GM19324 (cell line): ENCODE data around the gene LDLRAD3.

Source experiments
- ATAC-seq: cut with Tn5 transposase; IDR thresholded peaks from one replicate; pipeline ENCODE4 v1.9.1; 2021; ENCODE audit warnings: mild to moderate bottlenecking, moderate library complexity; ENCODE audit not compliant: unreplicated experiment, low FRiP score

The LDLRAD3 gene

GRCh38 chr11:35924811-35925210 lies 19.1 kb upstream of the LDLRAD3 start:
- no peak for ATAC-seq

GRCh38 chr11:35927104-35927503 lies 16.8 kb upstream of the LDLRAD3 start:
- ATAC-seq = no peak

GRCh38 chr11:35927682-35928081 lies 16.2 kb upstream of the LDLRAD3 start:
- ATAC-seq = no peak

DNA sequence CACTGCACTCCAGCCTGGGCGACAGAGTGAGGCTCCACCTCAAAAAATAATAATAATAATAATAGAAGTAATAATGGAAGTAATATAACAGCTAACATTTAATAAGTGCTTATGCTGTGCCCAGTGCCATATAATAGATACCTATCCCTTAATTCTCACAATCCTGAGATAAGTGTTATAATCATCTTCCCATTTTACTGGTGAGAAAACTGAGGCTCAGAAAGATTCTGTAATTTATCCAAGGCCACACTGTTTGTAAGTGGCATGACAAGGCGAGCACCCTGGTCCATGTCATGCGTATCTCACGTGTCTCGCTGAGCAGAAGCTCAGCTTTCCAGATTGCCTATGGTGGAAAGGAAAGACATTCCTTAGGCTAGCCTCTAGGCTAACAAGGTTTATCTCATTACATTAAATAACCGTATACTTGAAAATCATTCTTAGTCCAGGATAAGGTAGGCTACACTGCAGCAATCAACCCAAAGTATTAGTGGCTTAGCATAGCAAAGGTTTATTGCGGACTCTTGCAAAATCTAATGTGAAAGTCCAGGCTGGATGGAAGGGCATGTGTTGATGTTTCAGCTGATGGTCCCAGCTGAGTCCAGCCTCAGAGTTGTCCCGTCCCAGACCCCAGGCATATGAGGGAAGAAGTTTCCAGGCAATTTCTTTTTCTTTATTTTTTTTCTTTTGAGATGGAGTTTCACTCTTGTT lies 15.0 kb upstream of the LDLRAD3 start:
- ATAC-seq = no peak

GRCh38 chr11:35930466-35930865 lies 13.4 kb upstream of the LDLRAD3 start:
- no peak for ATAC-seq

DNA sequence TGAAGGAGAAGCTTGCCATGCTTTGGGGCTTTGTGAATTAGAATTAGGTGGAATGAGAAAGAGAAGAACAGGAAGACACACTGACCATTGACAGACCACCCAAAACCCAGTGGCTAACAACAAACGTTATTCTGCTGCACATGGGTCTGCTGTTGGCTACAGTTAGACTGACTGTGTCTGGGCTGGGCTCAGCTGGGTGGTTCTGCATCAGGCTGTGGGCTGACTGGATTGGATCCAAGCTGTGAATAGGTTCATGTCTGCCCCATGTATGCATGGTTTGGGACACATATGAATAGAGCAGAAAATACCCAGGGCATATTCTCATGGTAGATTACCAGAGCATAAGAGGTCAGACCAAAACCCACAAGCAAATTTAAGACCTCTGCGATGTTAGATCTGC lies 11.7 kb upstream of the LDLRAD3 start:
- no peak for ATAC-seq

- ATAC-seq = no peak
Measured at GRCh38 chr11:35932681-35933319, 11.1 kb upstream of the LDLRAD3 start.

DNA sequence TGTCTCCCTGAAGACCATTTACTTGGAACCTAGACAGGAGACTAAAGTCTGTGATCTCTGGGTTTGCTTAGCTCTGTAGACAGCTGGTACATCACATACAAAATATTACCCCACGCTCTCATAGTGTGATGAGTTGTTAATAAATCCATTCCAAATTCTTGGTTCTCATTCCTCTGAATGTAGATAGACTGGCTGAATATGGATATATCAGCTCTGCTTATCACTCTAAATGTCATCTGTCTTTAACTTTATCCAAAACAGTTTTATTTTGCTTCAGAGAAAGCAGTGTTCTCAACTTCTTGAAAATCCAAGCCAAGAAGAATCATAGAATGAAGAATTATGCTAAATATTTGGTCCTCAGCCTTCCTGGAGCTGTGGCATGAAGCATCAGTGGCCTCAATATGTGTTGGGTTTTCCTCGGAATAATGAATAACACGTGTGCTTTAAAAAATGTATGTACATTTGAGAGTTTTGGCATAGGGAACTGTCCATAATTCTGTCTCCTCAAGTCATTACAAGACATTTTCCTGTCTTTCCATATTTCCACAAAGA lies 10.5 kb upstream of the LDLRAD3 start:
- no peak for ATAC-seq

GRCh38 chr11:35934271-35934670 lies 9.6 kb upstream of the LDLRAD3 start:
- no peak for ATAC-seq

GRCh38 chr11:35934981-35935380 lies 8.9 kb upstream of the LDLRAD3 start:
- ATAC-seq = no peak

DNA sequence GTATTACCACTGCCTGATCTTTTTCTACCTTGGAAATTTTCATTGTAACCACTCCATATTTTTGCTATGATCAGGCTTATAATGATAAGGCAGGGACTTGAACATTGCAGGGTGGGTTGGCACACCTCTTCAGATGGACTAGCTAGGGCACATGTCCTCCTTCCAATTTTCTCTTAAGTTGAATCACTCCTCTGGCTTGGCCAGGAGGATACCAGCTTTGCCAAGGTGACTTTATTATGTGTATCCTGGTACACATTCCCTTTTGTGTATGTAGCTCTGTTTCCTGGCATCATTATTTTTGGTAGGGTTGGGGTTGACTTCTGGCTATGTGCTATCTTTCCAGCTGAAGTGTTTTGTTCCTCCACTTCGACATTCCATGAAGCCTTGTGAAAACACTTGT lies 8.5 kb upstream of the LDLRAD3 start:
- no peak for ATAC-seq

GRCh38 chr11:35937111-35937510 lies 6.8 kb upstream of the LDLRAD3 start:
- no peak for ATAC-seq

- ATAC-seq = no peak
Measured at GRCh38 chr11:35937700-35938099, 6.2 kb upstream of the LDLRAD3 start.

DNA sequence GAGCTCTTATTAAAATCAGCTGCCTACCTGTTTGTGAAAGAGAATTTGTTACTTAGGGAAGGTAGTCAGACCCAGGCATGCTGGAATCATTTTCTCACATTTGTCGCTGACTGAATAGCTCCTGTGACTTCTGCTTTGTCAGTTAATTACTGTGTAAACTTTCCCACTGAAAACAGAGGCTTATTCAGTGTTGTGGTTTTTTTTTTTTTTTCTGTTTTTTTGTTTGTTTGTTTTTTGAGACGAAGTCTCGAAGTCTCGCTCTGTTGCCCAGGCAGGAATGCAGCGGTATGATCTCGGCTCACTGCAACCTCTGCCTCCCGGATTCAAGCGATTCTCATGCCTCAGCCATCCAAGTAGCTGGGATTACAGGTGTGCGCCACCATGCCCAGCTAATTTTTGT lies 5.6 kb upstream of the LDLRAD3 start:
- ATAC-seq = no peak

DNA sequence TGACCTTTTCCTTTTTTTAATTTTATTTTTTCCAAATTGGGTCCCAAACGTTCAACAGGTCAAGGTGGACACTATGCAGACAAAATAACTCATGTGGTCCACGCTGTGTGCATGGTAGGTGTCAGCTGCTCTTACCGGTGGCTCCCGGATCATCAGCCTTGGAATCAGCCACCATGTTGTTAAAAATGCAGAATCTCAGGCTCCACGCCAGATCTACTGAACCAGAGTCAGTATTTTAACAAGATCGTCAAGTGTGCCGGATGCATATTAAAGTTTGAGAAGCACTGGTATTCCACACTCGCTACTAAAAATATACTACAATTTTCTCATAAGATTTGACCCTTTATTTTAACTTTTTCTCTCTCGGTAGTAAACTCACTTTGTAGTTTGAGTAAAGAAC lies 553 bp upstream of the LDLRAD3 start:
- ATAC-seq = no peak

GRCh38 chr11:35944503-35945136 lies 758 bp downstream of the LDLRAD3 start:
- no peak for ATAC-seq

- no peak for ATAC-seq
Measured at GRCh38 chr11:35945137-35945518, 1.3 kb downstream of the LDLRAD3 start.

DNA sequence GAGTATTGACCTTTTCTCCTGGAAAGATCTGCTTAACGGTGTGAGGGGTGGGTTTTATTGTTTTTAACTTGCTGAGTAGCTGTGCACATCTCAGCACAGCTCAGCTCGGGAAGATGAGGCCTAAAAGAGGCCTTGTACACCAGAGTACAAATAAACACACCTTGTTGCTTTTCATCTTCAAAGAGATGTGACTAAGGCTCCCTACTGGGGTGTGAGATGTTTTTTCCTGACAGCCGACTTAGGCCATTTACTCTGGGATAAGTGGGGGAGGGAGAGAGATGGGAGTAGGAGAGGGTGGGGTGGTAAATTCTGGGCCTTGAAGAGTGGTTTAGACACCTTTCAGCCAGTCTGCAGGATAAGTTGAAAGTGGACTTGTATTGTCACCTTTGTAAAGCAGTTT lies 2.9 kb downstream of the LDLRAD3 start:
- ATAC-seq = no peak

DNA sequence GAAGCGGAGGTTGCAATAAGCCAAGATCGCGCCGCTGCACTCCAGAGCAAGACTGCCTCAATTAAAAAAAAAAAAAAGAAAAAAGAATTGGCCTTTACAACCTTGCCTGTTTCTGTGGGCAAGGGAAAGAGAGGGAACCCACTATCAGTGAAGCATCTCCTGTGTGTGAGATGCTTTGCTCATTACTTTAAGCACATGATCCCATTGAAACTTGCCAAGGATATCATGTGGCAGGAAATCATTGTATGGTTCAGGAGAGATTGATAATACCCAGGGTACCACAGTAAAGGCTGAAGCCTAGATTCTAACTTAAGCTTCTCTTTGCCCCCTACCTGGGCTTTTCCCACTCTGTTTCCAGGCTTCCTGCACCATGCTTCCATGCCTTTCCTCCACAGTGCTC lies 3.6 kb downstream of the LDLRAD3 start:
- no peak for ATAC-seq

GRCh38 chr11:35949242-35949641 lies 5.4 kb downstream of the LDLRAD3 start:
- ATAC-seq = no peak

DNA sequence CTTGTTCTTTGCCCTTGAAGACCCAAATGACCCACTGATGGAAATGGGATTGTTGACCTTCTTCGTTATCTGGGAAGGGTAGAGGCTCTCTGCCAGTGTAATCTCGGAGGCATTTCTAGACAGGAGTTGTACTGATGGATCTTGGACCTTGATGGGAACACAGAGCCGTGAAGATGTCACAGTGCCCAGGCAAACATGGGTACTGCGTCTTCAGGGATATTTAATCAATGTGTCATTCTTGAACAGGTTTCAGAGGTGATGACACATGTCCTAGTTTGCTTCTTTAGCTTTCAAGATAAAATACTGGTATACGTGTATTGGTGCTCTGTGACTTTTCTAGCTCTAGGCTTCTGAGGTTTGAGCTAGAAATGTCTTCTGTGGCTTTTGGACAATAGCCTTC lies 6.2 kb downstream of the LDLRAD3 start:
- no peak for ATAC-seq

GRCh38 chr11:35951680-35952079 lies 7.8 kb downstream of the LDLRAD3 start:
- no peak for ATAC-seq
